Testis (tissue), 2 donors: ENCODE measurements around the gene NLRC5.

Experiments used
- POLR2A ChIP-seq: fragments of 450-650 bp; IDR thresholded peaks from one replicate; pipeline ENCODE4 v1.6.1; 2017; ENCODE audit warnings: antibody characterized with exemption, mild to moderate bottlenecking, moderate library complexity
- TF ChIP-seq, protein P1 (sequence below), 3 experiments: fragments of 450-650 bp in 2 of 3; fragments of 200-600 bp in 1 of 3; sonication (generic) in 1 of 3; IDR thresholded peaks; one replicate each; pipeline ENCODE4 v1.5.1; 2016 to 2019; ENCODE audit warnings: antibody characterized with exemption in 3 of 3, mild to moderate bottlenecking in 2 of 3, moderate library complexity in 1 of 3

DNA sequence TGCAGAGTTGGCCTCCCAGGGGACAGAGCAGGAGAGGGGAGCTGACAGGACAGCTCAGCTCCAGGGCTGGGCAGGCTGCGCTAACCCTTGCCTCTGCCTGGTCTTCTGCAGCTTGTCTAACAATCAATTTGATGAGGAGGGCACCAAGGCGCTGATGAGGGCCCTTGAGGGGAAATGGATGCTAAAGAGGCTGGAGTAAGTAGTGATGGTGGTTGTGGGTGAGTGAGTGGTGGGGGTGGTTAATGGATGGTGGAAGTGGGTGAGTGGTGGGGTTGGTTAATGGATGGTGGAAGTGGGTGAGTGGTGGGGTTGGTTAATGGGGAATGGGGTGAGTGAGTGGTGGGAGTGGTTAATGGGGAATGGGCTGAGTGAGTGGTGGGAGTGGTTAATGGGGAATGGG is 81.1 kb downstream of the NLRC5 start:
- TF ChIP-seq, protein P1, sequence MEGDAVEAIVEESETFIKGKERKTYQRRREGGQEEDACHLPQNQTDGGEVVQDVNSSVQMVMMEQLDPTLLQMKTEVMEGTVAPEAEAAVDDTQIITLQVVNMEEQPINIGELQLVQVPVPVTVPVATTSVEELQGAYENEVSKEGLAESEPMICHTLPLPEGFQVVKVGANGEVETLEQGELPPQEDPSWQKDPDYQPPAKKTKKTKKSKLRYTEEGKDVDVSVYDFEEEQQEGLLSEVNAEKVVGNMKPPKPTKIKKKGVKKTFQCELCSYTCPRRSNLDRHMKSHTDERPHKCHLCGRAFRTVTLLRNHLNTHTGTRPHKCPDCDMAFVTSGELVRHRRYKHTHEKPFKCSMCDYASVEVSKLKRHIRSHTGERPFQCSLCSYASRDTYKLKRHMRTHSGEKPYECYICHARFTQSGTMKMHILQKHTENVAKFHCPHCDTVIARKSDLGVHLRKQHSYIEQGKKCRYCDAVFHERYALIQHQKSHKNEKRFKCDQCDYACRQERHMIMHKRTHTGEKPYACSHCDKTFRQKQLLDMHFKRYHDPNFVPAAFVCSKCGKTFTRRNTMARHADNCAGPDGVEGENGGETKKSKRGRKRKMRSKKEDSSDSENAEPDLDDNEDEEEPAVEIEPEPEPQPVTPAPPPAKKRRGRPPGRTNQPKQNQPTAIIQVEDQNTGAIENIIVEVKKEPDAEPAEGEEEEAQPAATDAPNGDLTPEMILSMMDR (IDR thresholded peaks at IDR 0.05): no peak
- TF ChIP-seq POLR2A: no peak
